ENCODE results near the gene TM9SF2. TPM values are rescaled to one million over a fixed set of nuclear protein-coding genes. Genes with fewer than 3 reads are reported as not detected.

TM9SF2 gene
- polyA plus RNA-seq, 3 donors: 54.0 to 255 (median 218) TPM

DNA sequence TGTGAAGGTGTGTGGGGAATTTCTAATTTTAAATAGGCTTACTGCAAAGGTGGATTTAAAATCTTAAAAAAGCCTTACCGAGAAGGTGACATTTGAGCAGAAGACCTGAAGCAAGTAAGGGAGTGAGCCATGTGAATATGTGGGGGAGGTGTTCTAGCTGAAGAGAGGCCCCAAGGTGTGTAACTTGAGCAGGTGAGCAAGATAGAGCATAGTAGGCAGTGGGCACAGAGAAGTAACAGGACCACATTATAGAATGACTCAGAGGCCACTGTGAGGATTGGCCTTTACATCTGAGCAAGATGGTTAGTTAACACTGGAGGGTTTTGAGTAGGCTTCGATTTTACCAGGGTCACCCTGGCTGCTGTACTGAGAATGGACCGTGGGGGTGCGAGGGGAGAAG is 22.6 kb downstream of the TM9SF2 start:
- no peak overlapping the region for H2AFZ ChIP-seq (ENCODE audit: insufficient read depth, low read depth, low read length, poor library complexity, severe bottlenecking)
- H3K9me3 ChIP-seq (replicated peaks in 1 of 2; ENCODE audit: control insufficient read depth in 1 of 2, insufficient read depth in 1 of 2, low read length in 2 of 2): no peaks in the 10 kb centered on the region
- TF ChIP-seq, protein P1, sequence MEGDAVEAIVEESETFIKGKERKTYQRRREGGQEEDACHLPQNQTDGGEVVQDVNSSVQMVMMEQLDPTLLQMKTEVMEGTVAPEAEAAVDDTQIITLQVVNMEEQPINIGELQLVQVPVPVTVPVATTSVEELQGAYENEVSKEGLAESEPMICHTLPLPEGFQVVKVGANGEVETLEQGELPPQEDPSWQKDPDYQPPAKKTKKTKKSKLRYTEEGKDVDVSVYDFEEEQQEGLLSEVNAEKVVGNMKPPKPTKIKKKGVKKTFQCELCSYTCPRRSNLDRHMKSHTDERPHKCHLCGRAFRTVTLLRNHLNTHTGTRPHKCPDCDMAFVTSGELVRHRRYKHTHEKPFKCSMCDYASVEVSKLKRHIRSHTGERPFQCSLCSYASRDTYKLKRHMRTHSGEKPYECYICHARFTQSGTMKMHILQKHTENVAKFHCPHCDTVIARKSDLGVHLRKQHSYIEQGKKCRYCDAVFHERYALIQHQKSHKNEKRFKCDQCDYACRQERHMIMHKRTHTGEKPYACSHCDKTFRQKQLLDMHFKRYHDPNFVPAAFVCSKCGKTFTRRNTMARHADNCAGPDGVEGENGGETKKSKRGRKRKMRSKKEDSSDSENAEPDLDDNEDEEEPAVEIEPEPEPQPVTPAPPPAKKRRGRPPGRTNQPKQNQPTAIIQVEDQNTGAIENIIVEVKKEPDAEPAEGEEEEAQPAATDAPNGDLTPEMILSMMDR (IDR thresholded peaks at IDR 0.05): no peak
- no peak overlapping the region for H3K4me3 ChIP-seq (replicated peaks in 1 of 3; ENCODE audit: low read depth in 2 of 3, low read length in 3 of 3)
- Mint-ChIP-seq H3K4me1 (peaks cover 3% of the 10 kb centered on the region), H3K27me3 (ENCODE audit: low read depth in 3 of 3) (no peaks in the 10 kb centered on the region), H3K27ac (peak overlapping the region in 2 of 7 donors; percentile 10 to 14), H3K36me3 (peaks cover 78 to 80% of the 10 kb centered on the region in 2 donors), H3K4me3 (no peak overlapping the region), H3K9me3 (no peaks in the 10 kb centered on the region)
- no peak for DNase-seq
- WGBS (ENCODE audit: insufficient coverage): 93% methylated on average over 1 of the region's 4 CpGs
- intact Hi-C loops (cut with micrococcal nuclease): no loop called here
- H3K79me2 ChIP-seq (ENCODE audit: insufficient read depth, low read length): peaks cover 62% of the 10 kb centered on the region
- no peak overlapping the region for H3K9ac ChIP-seq (ENCODE audit: insufficient read depth, low read length, poor library complexity, severe bottlenecking)
- no peak overlapping the region for H3K27ac ChIP-seq (ENCODE audit: low read depth in 1 of 2, low read length in 2 of 2)
- no peaks in the 10 kb centered on the region for H3K27me3 ChIP-seq (ENCODE audit: control insufficient read depth in 2 of 2, insufficient read depth in 2 of 2, low read length in 2 of 2)
- H3K36me3 ChIP-seq (replicated peaks in 1 of 2; ENCODE audit: control insufficient read depth in 1 of 2, insufficient read depth in 2 of 2, low read length in 2 of 2): peaks cover 87 to 98% of the 10 kb centered on the region in 2 donors
- H4K20me1 ChIP-seq (ENCODE audit: insufficient read depth, low read length): peaks cover 97% of the 10 kb centered on the region
- no peaks in the 10 kb centered on the region for H3K4me1 ChIP-seq (ENCODE audit: control insufficient read depth in 1 of 2, insufficient read depth in 2 of 2, low read length in 2 of 2)
- no peak overlapping the region for H3K4me2 ChIP-seq (replicated peaks; ENCODE audit: extremely low read depth, low read length, poor library complexity, severe bottlenecking)

GRCh38 chr13:99525967-99526366 is 24.7 kb downstream of the TM9SF2 start:
- Histone ChIP-seq H4K20me1 (ENCODE audit: insufficient read depth, low read length) (peaks cover 96% of the 10 kb centered on the region), H3K27ac (ENCODE audit: low read depth in 1 of 2, low read length in 2 of 2) (no peak overlapping the region), H3K9ac (ENCODE audit: insufficient read depth, low read length, poor library complexity, severe bottlenecking) (no peak overlapping the region), H3K36me3 (replicated peaks in 1 of 2; ENCODE audit: control insufficient read depth in 1 of 2, insufficient read depth in 2 of 2, low read length in 2 of 2) (peaks cover 88 to 98% of the 10 kb centered on the region in 2 donors), H2AFZ (ENCODE audit: insufficient read depth, low read depth, low read length, poor library complexity, severe bottlenecking) (no peak overlapping the region), H3K4me3 (replicated peaks in 1 of 3; ENCODE audit: low read depth in 2 of 3, low read length in 3 of 3) (no peak overlapping the region), H3K27me3 (ENCODE audit: control insufficient read depth in 2 of 2, insufficient read depth in 2 of 2, low read length in 2 of 2) (no peaks in the 10 kb centered on the region), H3K4me1 (ENCODE audit: control insufficient read depth in 1 of 2, insufficient read depth in 2 of 2, low read length in 2 of 2) (no peaks in the 10 kb centered on the region), H3K79me2 (ENCODE audit: insufficient read depth, low read length) (peaks cover 50% of the 10 kb centered on the region), H3K4me2 (replicated peaks; ENCODE audit: extremely low read depth, low read length, poor library complexity, severe bottlenecking) (no peak overlapping the region), H3K9me3 (replicated peaks in 1 of 2; ENCODE audit: control insufficient read depth in 1 of 2, insufficient read depth in 1 of 2, low read length in 2 of 2) (no peaks in the 10 kb centered on the region)
- H3K4me3 Mint-ChIP-seq: no peak overlapping the region
- H3K36me3 Mint-ChIP-seq: peaks cover 76 to 82% of the 10 kb centered on the region in 2 donors
- TF ChIP-seq, protein P1 (IDR thresholded peaks at IDR 0.05): no peak
- intact Hi-C loops (cut with micrococcal nuclease): no loop called here
- no peaks in the 10 kb centered on the region for H3K27me3 Mint-ChIP-seq (ENCODE audit: low read depth in 3 of 3)
- peaks cover 3% of the 10 kb centered on the region for H3K4me1 Mint-ChIP-seq
- no peak for DNase-seq
- H3K9me3 Mint-ChIP-seq: no peaks in the 10 kb centered on the region
- H3K27ac Mint-ChIP-seq: peak overlapping the region in 2 of 7 donors; percentile 24 to 44
- WGBS (ENCODE audit: insufficient coverage): 98% methylated on average over 4 of the region's 4 CpGs

Measured in CD14-positive monocyte (primary cell).